Heart left ventricle (tissue), 13 donors: ENCODE data around the gene PXYLP1.

Experiments used
- CTCF ChIP-seq, 12 donors: fragments of 200-600 bp; sonication (generic) in 4 of 12; IDR thresholded peaks; one replicate each; pipeline versions ENCODE4 v1.5.0 to v1.8.0; 2018 to 2022; ENCODE audit warnings: antibody characterized with exemption in 12 of 12, mild to moderate bottlenecking in 5 of 12
- POLR2A ChIP-seq, 2 donors: fragments of 450-650 bp; IDR thresholded peaks; one replicate each; pipeline ENCODE4 v1.6.1; 2017; ENCODE audit warnings: antibody characterized with exemption in 2 of 2, mild to moderate bottlenecking in 2 of 2, moderate library complexity in 2 of 2
- donor health status: ischemic (EF 13 %, LVEDD 7.1; RV severe dilation, severe dysfunction).
- donor health status: DM: no; HTN: yes; CAD: no.
- donor health status: DM: no; HTN: no; CAD: no.
- donor health status: ischemic (EF 25% LVEDD 6.9; RV normal size, moderate dysfunction).
- donor health status: ischemic (EF 25% LVEDD 5.7; RV mildly dilated, moderate dysfunction).
- donor health status: ischemic (EF 35%, LVEDD 5.7; RV mildly dilated, moderate dysfunction).
- donor health status: nonischemic (EF 11% LVEDD 7.7; RV severe dilation, severe dysfunction).
- donor health status: DM: yes; HTN: yes; CAD: no.
- donor health status: PGD.
- donor health status: ischemic (EF 29% LVEDD 5.4; RV normal size, mild dysfunction).
- donor health status: nonischemic (EF 23%, LVEDD 6.1; RV moderate dilation, normal function).

DNA sequence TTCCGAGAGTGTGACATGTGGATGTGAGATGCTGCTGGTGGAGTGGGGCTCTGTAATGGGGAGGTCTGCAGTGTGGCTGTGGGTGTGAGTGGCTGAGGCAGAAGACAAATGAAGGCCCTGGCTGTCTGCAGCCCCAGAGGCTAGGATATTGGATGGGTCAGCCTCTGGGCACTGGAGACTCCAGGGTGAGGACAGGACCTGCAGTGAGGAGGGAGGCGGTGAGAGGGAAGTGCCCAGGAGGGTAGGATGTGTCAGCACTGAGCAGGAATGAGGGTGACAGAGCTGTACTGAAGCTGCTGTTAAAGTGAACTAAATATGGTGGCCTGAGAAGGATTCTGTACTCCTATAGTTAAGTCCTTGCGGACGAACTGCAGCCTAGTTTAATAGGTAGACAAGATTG is 27.3 kb upstream of the PXYLP1 start:
- no peak for TF ChIP-seq CTCF (IDR thresholded peaks at IDR 0.05)
- TF ChIP-seq POLR2A (IDR thresholded peaks at IDR 0.05): no peak
